ENCODE data around the gene PBX1.

PBX1 gene

GRCh38 chr1:164765992-164766720, 207.2 kb downstream of the PBX1 start:
- H3K79me2 ChIP-seq (ENCODE audit: control insufficient read depth, low read length): no peaks in the 10 kb centered on the region
- H3K4me2 ChIP-seq (ENCODE audit: low read length): no peak overlapping the region

GRCh38 chr1:164767752-164768402, 208.9 kb downstream of the PBX1 start:
- Histone ChIP-seq H3F3A (ENCODE audit: control insufficient read depth, insufficient read depth) (no peaks in the 10 kb centered on the region), H3K79me2 (ENCODE audit: control insufficient read depth, low read length) (no peaks in the 10 kb centered on the region), H3K27me3 (ENCODE audit: control insufficient read depth, low read length) (no peaks in the 10 kb centered on the region), H3K27ac (ENCODE audit: low read depth, low read length) (no peak overlapping the region), H3K9me3 (ENCODE audit: control insufficient read depth, insufficient read depth, low read length) (no peaks in the 10 kb centered on the region), H3K36me3 (ENCODE audit: control insufficient read depth, low read length) (no peaks in the 10 kb centered on the region), H3K4me1 (ENCODE audit: control insufficient read depth, low read length) (no peaks in the 10 kb centered on the region), H3K9me2 (replicated peaks; ENCODE audit: control insufficient read depth, low read length) (no peaks in the 10 kb centered on the region), H3K4me2 (ENCODE audit: low read length) (no peak overlapping the region), H3K4me3 (ENCODE audit: low read length) (no peak overlapping the region), H4K20me1 (ENCODE audit: control insufficient read depth, insufficient read depth, low read depth, low read length) (no peaks in the 10 kb centered on the region)
- no peak for TF ChIP-seq CTCF (IDR thresholded peaks at IDR 0.05; ENCODE audit: low read depth, low read length, poor library complexity, severe bottlenecking)
- TF ChIP-seq EZH2phosphoT487 (IDR thresholded peaks at IDR 0.05; ENCODE audit: borderline replicate concordance, low read length): no peak

More at GRCh38 chr1:164765992-164766720, 207.2 kb downstream of the PBX1 start:
- no peaks in the 10 kb centered on the region for H3K9me3 ChIP-seq (ENCODE audit: control insufficient read depth, insufficient read depth, low read length)
- no peaks in the 10 kb centered on the region for H3F3A ChIP-seq (ENCODE audit: control insufficient read depth, insufficient read depth)
- H3K27me3 ChIP-seq (ENCODE audit: control insufficient read depth, low read length): no peaks in the 10 kb centered on the region
- H3K9me2 ChIP-seq (replicated peaks; ENCODE audit: control insufficient read depth, low read length): no peaks in the 10 kb centered on the region
- no peaks in the 10 kb centered on the region for H3K4me1 ChIP-seq (ENCODE audit: control insufficient read depth, low read length)
- H4K20me1 ChIP-seq (ENCODE audit: control insufficient read depth, insufficient read depth, low read depth, low read length): no peaks in the 10 kb centered on the region
- H3K27ac ChIP-seq (ENCODE audit: low read depth, low read length): no peak overlapping the region
- H3K36me3 ChIP-seq (ENCODE audit: control insufficient read depth, low read length): no peaks in the 10 kb centered on the region
- TF ChIP-seq EZH2phosphoT487 (IDR thresholded peaks at IDR 0.05; ENCODE audit: borderline replicate concordance, low read length) (no peak), CTCF (IDR thresholded peaks at IDR 0.05; ENCODE audit: low read depth, low read length, poor library complexity, severe bottlenecking) (no peak)
- H3K4me3 ChIP-seq (ENCODE audit: low read length): no peak overlapping the region

- no peaks in the 10 kb centered on the region for H3K27me3 ChIP-seq (ENCODE audit: control insufficient read depth, low read length)
- no peaks in the 10 kb centered on the region for H3K9me2 ChIP-seq (replicated peaks; ENCODE audit: control insufficient read depth, low read length)
- no peaks in the 10 kb centered on the region for H3K36me3 ChIP-seq (ENCODE audit: control insufficient read depth, low read length)
- H3F3A ChIP-seq (ENCODE audit: control insufficient read depth, insufficient read depth): no peaks in the 10 kb centered on the region
- H3K27ac ChIP-seq (ENCODE audit: low read depth, low read length): no peak overlapping the region
- H3K4me3 ChIP-seq (ENCODE audit: low read length): no peak overlapping the region
- no peaks in the 10 kb centered on the region for H3K4me1 ChIP-seq (ENCODE audit: control insufficient read depth, low read length)
- no peaks in the 10 kb centered on the region for H3K9me3 ChIP-seq (ENCODE audit: control insufficient read depth, insufficient read depth, low read length)
- TF ChIP-seq CTCF (IDR thresholded peaks at IDR 0.05; ENCODE audit: low read depth, low read length, poor library complexity, severe bottlenecking): no peak
- no peak for TF ChIP-seq EZH2phosphoT487 (IDR thresholded peaks at IDR 0.05; ENCODE audit: borderline replicate concordance, low read length)
- no peaks in the 10 kb centered on the region for H3K79me2 ChIP-seq (ENCODE audit: control insufficient read depth, low read length)
- no peaks in the 10 kb centered on the region for H4K20me1 ChIP-seq (ENCODE audit: control insufficient read depth, insufficient read depth, low read depth, low read length)
- no peak overlapping the region for H3K4me2 ChIP-seq (ENCODE audit: low read length)
Measured at GRCh38 chr1:164768619-164769018, 209.6 kb downstream of the PBX1 start.

Measured in DOHH2 (cell line).